ENCODE data around the gene GPRC5A. TPM values are rescaled to one million over a fixed set of nuclear protein-coding genes. Genes with fewer than 3 reads are reported as not detected.

GPRC5A gene, protein sequence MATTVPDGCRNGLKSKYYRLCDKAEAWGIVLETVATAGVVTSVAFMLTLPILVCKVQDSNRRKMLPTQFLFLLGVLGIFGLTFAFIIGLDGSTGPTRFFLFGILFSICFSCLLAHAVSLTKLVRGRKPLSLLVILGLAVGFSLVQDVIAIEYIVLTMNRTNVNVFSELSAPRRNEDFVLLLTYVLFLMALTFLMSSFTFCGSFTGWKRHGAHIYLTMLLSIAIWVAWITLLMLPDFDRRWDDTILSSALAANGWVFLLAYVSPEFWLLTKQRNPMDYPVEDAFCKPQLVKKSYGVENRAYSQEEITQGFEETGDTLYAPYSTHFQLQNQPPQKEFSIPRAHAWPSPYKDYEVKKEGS
- 6.2 and 13.3 TPM in 2 replicates for total RNA-seq

DNA sequence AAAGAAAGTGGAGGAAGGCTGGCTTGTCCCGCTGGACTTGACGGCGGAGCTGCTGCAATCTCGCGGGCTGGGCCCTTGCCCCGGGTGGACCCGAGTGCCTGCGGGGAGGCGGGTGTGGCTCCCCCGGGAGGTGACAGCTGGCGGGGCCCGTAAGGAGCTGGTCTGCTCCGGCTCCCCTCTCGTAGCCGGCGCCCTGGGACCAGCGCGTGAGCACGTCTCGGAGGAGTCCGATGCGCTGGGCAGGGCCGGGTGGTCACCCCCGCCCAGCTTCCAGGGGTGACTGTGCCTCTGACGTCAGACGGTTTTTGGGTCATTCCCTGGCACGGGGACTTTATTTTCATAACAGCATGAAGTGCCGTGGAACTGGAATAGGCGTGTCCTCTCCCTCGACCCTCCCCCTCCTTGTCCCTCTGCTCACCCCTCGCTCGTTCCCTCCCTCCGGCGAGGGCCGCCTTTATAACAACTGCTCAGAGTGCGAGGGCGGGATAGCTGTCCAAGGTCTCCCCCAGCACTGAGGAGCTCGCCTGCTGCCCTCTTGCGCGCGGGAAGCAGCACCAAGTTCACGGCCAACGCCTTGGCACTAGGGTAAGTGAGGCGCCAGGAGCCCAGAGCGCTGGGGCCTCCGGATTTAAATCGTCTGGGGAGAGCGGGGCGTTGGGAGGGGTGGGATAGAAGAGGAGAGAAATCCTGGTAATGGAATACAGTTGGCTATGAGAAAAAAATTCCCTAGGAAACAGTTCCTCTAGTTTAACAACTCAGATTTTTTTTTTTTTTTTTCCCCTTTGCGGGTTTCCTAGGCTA lies at the start of gene GPRC5A:
Gene GPRC5A, plus strand, starts transcription at position 483 of the 801 bp plus-strand sequence. CDS start 16,688 bp downstream, outside the sequence.

DNA sequence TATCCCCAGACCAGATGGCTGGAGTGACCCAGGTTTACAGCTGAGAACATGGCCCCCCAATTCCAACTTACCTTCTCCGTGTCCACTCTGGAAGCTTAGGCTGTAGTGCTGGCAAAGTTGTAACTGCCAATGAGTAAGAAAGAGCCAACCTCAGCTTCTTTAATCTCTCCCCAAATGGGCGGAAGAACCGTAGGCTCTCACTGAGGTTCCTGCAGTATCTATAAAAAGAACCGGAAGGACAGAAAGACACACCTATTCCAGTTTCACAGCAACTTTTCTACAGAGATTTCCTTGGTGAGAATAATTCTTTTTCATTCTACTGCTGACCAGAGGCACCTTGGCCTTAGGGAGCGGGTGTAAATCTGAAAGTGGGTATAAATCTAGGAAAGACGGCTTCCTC lies 60.7 kb downstream of the GPRC5A start, which contains the start of gene GPRC5D:
Gene GPRC5D, minus strand, starts transcription at position 135 of the 400 bp plus-strand sequence. CDS start 1,786 bp downstream, outside the sequence.

Other genes with a start within 250 kb of the GPRC5A start
- gene GPR19, start 195.4 kb upstream of the GPRC5A start, total RNA-seq, result under 0.01 TPM in 1 of 2 replicates, not detected in the other
- gene CDKN1B, start 174.2 kb upstream of the GPRC5A start, total RNA-seq, result 15.5 and 17.5 TPM in 2 replicates
- gene APOLD1, start 105.9 kb upstream of the GPRC5A start, total RNA-seq, result 3.0 and 4.5 TPM in 2 replicates
- gene DDX47, start 78.2 kb upstream of the GPRC5A start, total RNA-seq, result 76.0 and 81.6 TPM in 2 replicates
- not detected in 2 replicates for gene GPRC5D, start 60.6 kb downstream of the GPRC5A start, total RNA-seq
- gene HEBP1, start 108.7 kb downstream of the GPRC5A start, total RNA-seq, result 15.6 and 16.6 TPM in 2 replicates
- 10.1 and 10.9 TPM in 2 replicates for gene FAM234B, start 152.8 kb downstream of the GPRC5A start, total RNA-seq
- gene GSG1, start 212.1 kb downstream of the GPRC5A start, total RNA-seq, result not detected in 2 replicates